Measurements from ENCODE around the gene ARID3B.

DNA sequence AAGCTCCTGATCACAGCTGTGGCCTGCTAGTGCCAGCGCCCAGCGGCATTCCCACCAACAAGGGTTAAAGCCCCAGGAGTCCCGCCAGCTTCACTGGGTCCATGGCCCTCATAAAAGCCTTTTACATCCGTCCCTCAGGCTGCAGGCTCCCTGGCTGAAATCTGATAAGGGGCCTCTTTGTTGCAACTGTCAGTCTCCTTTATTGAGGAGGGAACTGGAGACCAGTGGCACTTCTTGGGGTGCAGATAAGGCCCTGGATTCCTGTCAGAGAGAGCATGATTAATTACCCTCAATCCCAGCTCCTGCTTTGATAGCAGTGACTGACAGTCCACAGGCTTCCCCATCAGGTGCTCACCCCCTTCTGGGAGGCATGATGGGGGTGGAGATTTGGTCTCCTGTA is 43.8 kb downstream of the ARID3B start:
- TF ChIP-seq, protein P1, sequence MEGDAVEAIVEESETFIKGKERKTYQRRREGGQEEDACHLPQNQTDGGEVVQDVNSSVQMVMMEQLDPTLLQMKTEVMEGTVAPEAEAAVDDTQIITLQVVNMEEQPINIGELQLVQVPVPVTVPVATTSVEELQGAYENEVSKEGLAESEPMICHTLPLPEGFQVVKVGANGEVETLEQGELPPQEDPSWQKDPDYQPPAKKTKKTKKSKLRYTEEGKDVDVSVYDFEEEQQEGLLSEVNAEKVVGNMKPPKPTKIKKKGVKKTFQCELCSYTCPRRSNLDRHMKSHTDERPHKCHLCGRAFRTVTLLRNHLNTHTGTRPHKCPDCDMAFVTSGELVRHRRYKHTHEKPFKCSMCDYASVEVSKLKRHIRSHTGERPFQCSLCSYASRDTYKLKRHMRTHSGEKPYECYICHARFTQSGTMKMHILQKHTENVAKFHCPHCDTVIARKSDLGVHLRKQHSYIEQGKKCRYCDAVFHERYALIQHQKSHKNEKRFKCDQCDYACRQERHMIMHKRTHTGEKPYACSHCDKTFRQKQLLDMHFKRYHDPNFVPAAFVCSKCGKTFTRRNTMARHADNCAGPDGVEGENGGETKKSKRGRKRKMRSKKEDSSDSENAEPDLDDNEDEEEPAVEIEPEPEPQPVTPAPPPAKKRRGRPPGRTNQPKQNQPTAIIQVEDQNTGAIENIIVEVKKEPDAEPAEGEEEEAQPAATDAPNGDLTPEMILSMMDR (IDR thresholded peaks at IDR 0.05) = no peak
- TF ChIP-seq POLR2AphosphoS5 (IDR thresholded peaks at IDR 0.05; ENCODE audit: low read depth, low read length) (no peak), SIN3A (IDR thresholded peaks at IDR 0.05; ENCODE audit: borderline replicate concordance, insufficient read depth, low read depth, low read length) (no peak)
- TF ChIP-seq, protein P2, sequence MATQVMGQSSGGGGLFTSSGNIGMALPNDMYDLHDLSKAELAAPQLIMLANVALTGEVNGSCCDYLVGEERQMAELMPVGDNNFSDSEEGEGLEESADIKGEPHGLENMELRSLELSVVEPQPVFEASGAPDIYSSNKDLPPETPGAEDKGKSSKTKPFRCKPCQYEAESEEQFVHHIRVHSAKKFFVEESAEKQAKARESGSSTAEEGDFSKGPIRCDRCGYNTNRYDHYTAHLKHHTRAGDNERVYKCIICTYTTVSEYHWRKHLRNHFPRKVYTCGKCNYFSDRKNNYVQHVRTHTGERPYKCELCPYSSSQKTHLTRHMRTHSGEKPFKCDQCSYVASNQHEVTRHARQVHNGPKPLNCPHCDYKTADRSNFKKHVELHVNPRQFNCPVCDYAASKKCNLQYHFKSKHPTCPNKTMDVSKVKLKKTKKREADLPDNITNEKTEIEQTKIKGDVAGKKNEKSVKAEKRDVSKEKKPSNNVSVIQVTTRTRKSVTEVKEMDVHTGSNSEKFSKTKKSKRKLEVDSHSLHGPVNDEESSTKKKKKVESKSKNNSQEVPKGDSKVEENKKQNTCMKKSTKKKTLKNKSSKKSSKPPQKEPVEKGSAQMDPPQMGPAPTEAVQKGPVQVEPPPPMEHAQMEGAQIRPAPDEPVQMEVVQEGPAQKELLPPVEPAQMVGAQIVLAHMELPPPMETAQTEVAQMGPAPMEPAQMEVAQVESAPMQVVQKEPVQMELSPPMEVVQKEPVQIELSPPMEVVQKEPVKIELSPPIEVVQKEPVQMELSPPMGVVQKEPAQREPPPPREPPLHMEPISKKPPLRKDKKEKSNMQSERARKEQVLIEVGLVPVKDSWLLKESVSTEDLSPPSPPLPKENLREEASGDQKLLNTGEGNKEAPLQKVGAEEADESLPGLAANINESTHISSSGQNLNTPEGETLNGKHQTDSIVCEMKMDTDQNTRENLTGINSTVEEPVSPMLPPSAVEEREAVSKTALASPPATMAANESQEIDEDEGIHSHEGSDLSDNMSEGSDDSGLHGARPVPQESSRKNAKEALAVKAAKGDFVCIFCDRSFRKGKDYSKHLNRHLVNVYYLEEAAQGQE (IDR thresholded peaks at IDR 0.05; ENCODE audit: insufficient read depth in 1 of 2, low read depth in 2 of 2, low read length in 1 of 2) = no peak

Data from Panc1 (cell line).